Astrocyte (in vitro differentiated cells and primary cell): ENCODE data around the gene MYO5B. TPM values are rescaled to one million over a fixed set of nuclear protein-coding genes. Genes with fewer than 3 reads are reported as not detected.

Experiments used
- DNase-seq: peaks from one replicate; pipeline ENCODE4 v3.0.0-alpha.2; 2010; ENCODE audit warnings: low read depth
- FAIRE-seq: peaks from 2 replicates; lab custom pipeline; 2011; peaks lifted over from hg19 to GRCh38; lab: Jason Lieb, UNC
- H2AFZ ChIP-seq: 2 replicates; pipeline ENCODE4 v1.6.0; 2012; ENCODE audit warnings: low read depth, low read length, inconsistent platforms
- H3K27ac ChIP-seq: 2 replicates; pipeline ENCODE4 v1.5.1; 2011; ENCODE audit warnings: low read depth, low read length, inconsistent platforms
- H3K27me3 ChIP-seq: 2 replicates; pipeline ENCODE4 v1.6.0; 2011; ENCODE audit warnings: low read length, inconsistent platforms; ENCODE audit not compliant: insufficient read depth
- H3K36me3 ChIP-seq: 2 replicates; pipeline ENCODE4 v1.5.1; 2011; ENCODE audit warnings: low read length, inconsistent platforms; ENCODE audit not compliant: insufficient read depth
- H3K4me1 ChIP-seq: 2 replicates; pipeline ENCODE4 v1.5.1; 2011; ENCODE audit warnings: low read length, inconsistent platforms; ENCODE audit not compliant: insufficient read depth
- H3K4me2 ChIP-seq: 2 replicates; pipeline ENCODE4 v1.6.0; 2012; ENCODE audit warnings: low read length, inconsistent platforms
- H3K4me3 ChIP-seq: 2 replicates; pipeline ENCODE4 v1.5.1; 2011; ENCODE audit warnings: low read depth, mild to moderate bottlenecking, low read length, inconsistent platforms; ENCODE audit not compliant: insufficient read depth
- H3K79me2 ChIP-seq: 2 replicates; pipeline ENCODE4 v1.6.0; 2012; ENCODE audit warnings: mild to moderate bottlenecking, low read length, inconsistent platforms; ENCODE audit not compliant: insufficient read depth
- H3K9ac ChIP-seq: 2 replicates; pipeline ENCODE4 v1.6.0; 2012; ENCODE audit warnings: mild to moderate bottlenecking, low read length, inconsistent platforms
- H3K9me3 ChIP-seq: 2 replicates; pipeline ENCODE4 v1.5.1; 2012; ENCODE audit warnings: low read depth, mild to moderate bottlenecking, low read length, inconsistent platforms; ENCODE audit not compliant: insufficient read depth
- H4K20me1 ChIP-seq: 2 replicates; pipeline ENCODE4 v1.6.0; 2012; ENCODE audit warnings: low read length, inconsistent platforms; ENCODE audit not compliant: insufficient read depth
- H3K27ac Mint-ChIP-seq: one replicate; pipeline ENCODE4 v1.8.0; 2021; ENCODE audit warnings: mild to moderate bottlenecking, mixed read lengths; ENCODE audit not compliant: unreplicated experiment
- H3K27me3 Mint-ChIP-seq: one replicate; pipeline ENCODE4 v1.8.0; 2021; ENCODE audit warnings: low read depth, mixed read lengths; ENCODE audit not compliant: unreplicated experiment
- H3K36me3 Mint-ChIP-seq: one replicate; pipeline ENCODE4 v1.8.0; 2021; ENCODE audit warnings: low read depth, mixed read lengths; ENCODE audit not compliant: unreplicated experiment
- H3K4me1 Mint-ChIP-seq: one replicate; pipeline ENCODE4 v1.8.0; 2021; ENCODE audit warnings: low read depth, mixed read lengths; ENCODE audit not compliant: unreplicated experiment
- H3K4me3 Mint-ChIP-seq: one replicate; pipeline ENCODE4 v1.8.0; 2021; ENCODE audit warnings: mild to moderate bottlenecking, moderate library complexity, mixed read lengths; ENCODE audit not compliant: unreplicated experiment
- H3K9me3 Mint-ChIP-seq: one replicate; pipeline ENCODE4 v1.8.0; 2021; ENCODE audit warnings: mild to moderate bottlenecking, mixed read lengths; ENCODE audit not compliant: unreplicated experiment
- EZH2 ChIP-seq: IDR thresholded peaks from 2 replicates; pipeline ENCODE4 v1.6.1; 2012; ENCODE audit warnings: mild to moderate bottlenecking, low read length, inconsistent platforms; ENCODE audit not compliant: insufficient read depth
- total RNA-seq: library from RNA; stranded (reverse); gene quantifications from 2 replicates; pipeline ENCODE4 v1.2.1, GENCODE V29; 2021
- TF ChIP-seq, protein P1 (sequence below): IDR thresholded peaks from 2 replicates; pipeline ENCODE4 v1.5.1; 2011; ENCODE audit warnings: low read depth, mild to moderate bottlenecking, inconsistent platforms, low read length, moderate library complexity; ENCODE audit not compliant: insufficient read depth

The MYO5B gene
- total RNA-seq, 1 donor from 2014 or later, result 8.3 TPM

- H3K4me1 Mint-ChIP-seq, result peaks cover 7% of the 10 kb centered on the region
- Histone ChIP-seq H3K9ac (no peak overlapping the region), H3K9me3 (no peaks in the 10 kb centered on the region), H3K4me2 (no peak overlapping the region), H3K79me2 (no peaks in the 10 kb centered on the region), H3K4me3 (no peak overlapping the region), H3K4me1 (peaks cover 7% of the 10 kb centered on the region), H4K20me1 (no peaks in the 10 kb centered on the region), H3K36me3 (no peaks in the 10 kb centered on the region), H3K27ac (no peak overlapping the region), H2AFZ (no peak overlapping the region), H3K27me3 (peaks cover 23% of the 10 kb centered on the region)
- peaks cover 2% of the 10 kb centered on the region for H3K9me3 Mint-ChIP-seq
- FAIRE-seq (no peak), DNase-seq (peak; percentile 76)
- H3K27me3 Mint-ChIP-seq, result peaks cover 2% of the 10 kb centered on the region
- TF ChIP-seq, protein P1, sequence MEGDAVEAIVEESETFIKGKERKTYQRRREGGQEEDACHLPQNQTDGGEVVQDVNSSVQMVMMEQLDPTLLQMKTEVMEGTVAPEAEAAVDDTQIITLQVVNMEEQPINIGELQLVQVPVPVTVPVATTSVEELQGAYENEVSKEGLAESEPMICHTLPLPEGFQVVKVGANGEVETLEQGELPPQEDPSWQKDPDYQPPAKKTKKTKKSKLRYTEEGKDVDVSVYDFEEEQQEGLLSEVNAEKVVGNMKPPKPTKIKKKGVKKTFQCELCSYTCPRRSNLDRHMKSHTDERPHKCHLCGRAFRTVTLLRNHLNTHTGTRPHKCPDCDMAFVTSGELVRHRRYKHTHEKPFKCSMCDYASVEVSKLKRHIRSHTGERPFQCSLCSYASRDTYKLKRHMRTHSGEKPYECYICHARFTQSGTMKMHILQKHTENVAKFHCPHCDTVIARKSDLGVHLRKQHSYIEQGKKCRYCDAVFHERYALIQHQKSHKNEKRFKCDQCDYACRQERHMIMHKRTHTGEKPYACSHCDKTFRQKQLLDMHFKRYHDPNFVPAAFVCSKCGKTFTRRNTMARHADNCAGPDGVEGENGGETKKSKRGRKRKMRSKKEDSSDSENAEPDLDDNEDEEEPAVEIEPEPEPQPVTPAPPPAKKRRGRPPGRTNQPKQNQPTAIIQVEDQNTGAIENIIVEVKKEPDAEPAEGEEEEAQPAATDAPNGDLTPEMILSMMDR, result no peak
- no peak overlapping the region for H3K4me3 Mint-ChIP-seq
- H3K36me3 Mint-ChIP-seq, result no peaks in the 10 kb centered on the region
- no peak overlapping the region for H3K27ac Mint-ChIP-seq
Observed at GRCh38 chr18:50183556-50183955, 11.4 kb downstream of the MYO5B start.

- H3K4me3 Mint-ChIP-seq, result no peak overlapping the region
- no peak overlapping the region for H3K4me3 ChIP-seq
- no peaks in the 10 kb centered on the region for H3K36me3 Mint-ChIP-seq
- H3K27ac Mint-ChIP-seq, result no peak overlapping the region
- no peaks in the 10 kb centered on the region for H4K20me1 ChIP-seq
- H3K9ac ChIP-seq, result no peak overlapping the region
- H3K9me3 ChIP-seq, result no peaks in the 10 kb centered on the region
- no peak overlapping the region for H3K4me2 ChIP-seq
- TF ChIP-seq, protein P1, result no peak
- no peak for TF ChIP-seq EZH2
- H3K27me3 Mint-ChIP-seq, result peaks cover 2% of the 10 kb centered on the region
- peaks cover 2% of the 10 kb centered on the region for H3K9me3 Mint-ChIP-seq
- FAIRE-seq, result no peak
- peaks cover 7% of the 10 kb centered on the region for H3K4me1 ChIP-seq
- H3K4me1 Mint-ChIP-seq, result peaks cover 7% of the 10 kb centered on the region
- no peak overlapping the region for H3K27ac ChIP-seq
- no peaks in the 10 kb centered on the region for H3K36me3 ChIP-seq
- H3K27me3 ChIP-seq, result peaks cover 26% of the 10 kb centered on the region
- DNase-seq, result no peak
- H2AFZ ChIP-seq, result no peak overlapping the region
- no peaks in the 10 kb centered on the region for H3K79me2 ChIP-seq
Observed at GRCh38 chr18:50182511-50182910, 12.4 kb downstream of the MYO5B start.

- Histone ChIP-seq H4K20me1 (no peaks in the 10 kb centered on the region), H3K27ac (no peak overlapping the region), H3K79me2 (no peaks in the 10 kb centered on the region), H3K4me3 (no peak overlapping the region), H3K4me2 (no peak overlapping the region), H2AFZ (no peak overlapping the region), H3K9me3 (no peaks in the 10 kb centered on the region), H3K4me1 (peaks cover 7% of the 10 kb centered on the region), H3K27me3 (peaks cover 33% of the 10 kb centered on the region), H3K9ac (no peak overlapping the region), H3K36me3 (no peaks in the 10 kb centered on the region)
- TF ChIP-seq, protein P1, result no peak
- TF ChIP-seq EZH2, result no peak
- H3K9me3 Mint-ChIP-seq, result peaks cover 2% of the 10 kb centered on the region
- H3K27ac Mint-ChIP-seq, result no peak overlapping the region
- peaks cover 6% of the 10 kb centered on the region for H3K27me3 Mint-ChIP-seq
- H3K4me1 Mint-ChIP-seq, result peaks cover 7% of the 10 kb centered on the region
- H3K36me3 Mint-ChIP-seq, result no peaks in the 10 kb centered on the region
- FAIRE-seq (no peak), DNase-seq (no peak)
- H3K4me3 Mint-ChIP-seq, result no peak overlapping the region
Observed at GRCh38 chr18:50181590-50181989, 13.4 kb downstream of the MYO5B start.
